Breast epithelium (tissue), 4 donors: Measurements from ENCODE around the gene SMARCA1. TPM values are rescaled to one million over a fixed set of nuclear protein-coding genes. Genes with fewer than 3 reads are reported as not detected.
"Not testable (repeated sequence)": the region's sequence is repeated elsewhere in the genome, so short reads cannot be mapped to it uniquely, and the experiment has no call there.

Experiments
- DNase-seq, 2 donors: peaks; one replicate each; pipeline ENCODE4 v3.0.0-alpha.2; 2019; ENCODE audit warnings: low spot score in 2 of 2
- H3K27ac ChIP-seq, 2 donors: fragments of 200-600 bp; sonication (generic) in 1 of 2; one replicate each; pipeline ENCODE4 v1.5.1; 2016 to 2019; ENCODE audit warnings: mild to moderate bottlenecking in 1 of 2
- H3K27me3 ChIP-seq, 2 donors: fragments of 200-600 bp; sonication (generic) in 1 of 2; one replicate each; pipeline versions ENCODE4 v1.5.1 to v1.6.0; 2017 to 2019; ENCODE audit warnings: control low read depth in 1 of 2, mild to moderate bottlenecking in 1 of 2
- H3K36me3 ChIP-seq: fragments of 200-600 bp; one replicate; pipeline ENCODE4 v1.5.1; 2019
- H3K4me1 ChIP-seq, 2 donors: fragments of 200-600 bp; sonication (generic); one replicate each; pipeline ENCODE4 v1.5.1; 2016 to 2019; ENCODE audit warnings: control low read depth in 1 of 2
- H3K4me3 ChIP-seq, 3 donors: fragments of 200-600 bp; sonication (generic); 1 replicate in 2 of 3; 2 replicates in 1 of 3; pipeline ENCODE4 v1.5.1; 2016 to 2019; ENCODE audit warnings: mild to moderate bottlenecking in 3 of 3, moderate library complexity in 2 of 3
- H3K9me3 ChIP-seq, 2 donors: fragments of 200-600 bp; sonication (generic) in 1 of 2; one replicate each; pipeline ENCODE4 v1.5.1; 2016 to 2019; ENCODE audit warnings: control low read depth in 1 of 2
- CTCF ChIP-seq, 3 donors: fragments of 450-650 bp; IDR thresholded peaks; one replicate each; pipeline ENCODE4 v1.5.1; 2016 to 2017; ENCODE audit warnings: antibody characterized with exemption in 3 of 3, mild to moderate bottlenecking in 3 of 3, moderate library complexity in 3 of 3
- POLR2A ChIP-seq: fragments of 450-650 bp; IDR thresholded peaks from one replicate; pipeline ENCODE4 v1.6.1; 2016; ENCODE audit warnings: antibody characterized with exemption, mild to moderate bottlenecking, moderate library complexity
- POLR2AphosphoS5 ChIP-seq, 3 donors: sonication (generic); formaldehyde crosslinking; IDR thresholded peaks; one replicate each; pipeline ENCODE4 v1.6.1; 2017; ENCODE audit warnings: antibody characterized with exemption in 3 of 3
- intact Hi-C: fragments of 100-400 bp; cut with DNase I; formaldehyde crosslinking; loops from one replicate; pipeline ENCODE4 v1.15.1; 2023; ENCODE audit warnings: low total_unique reads
- total RNA-seq, 3 donors: library from RNA; depleted of rRNA; stranded (reverse); fragments of >200 nt; gene quantifications; one replicate each; pipeline ENCODE4 v1.1.0, GENCODE V29; 2016

The SMARCA1 gene
- total RNA-seq, 3 donors from 2014 or later, result 29.5 to 34.4 (median 33.4) TPM

GRCh38 chrX:129565046-129565650 is 41.9 kb upstream of the SMARCA1 start:
- H3K36me3 ChIP-seq, result no peaks in the 10 kb centered on the region
- intact Hi-C loops, result no loop called here
- TF ChIP-seq CTCF (IDR thresholded peaks at IDR 0.05) (no peak), POLR2A (no peak), POLR2AphosphoS5 (IDR thresholded peaks at IDR 0.05) (no peak)

GRCh38 chrX:129564345-129564744 is 41.1 kb upstream of the SMARCA1 start:
- peaks cover 0 to 13% of the 10 kb centered on the region in 2 donors for H3K27me3 ChIP-seq
- intact Hi-C loops, H3K36me3 ChIP-seq, H3K27ac ChIP-seq, DNase-seq, H3K9me3 ChIP-seq, H3K4me1 ChIP-seq, H3K4me3 ChIP-seq: not testable (repeated sequence)

More at GRCh38 chrX:129565046-129565650, 41.9 kb upstream of the SMARCA1 start:
- Histone ChIP-seq H3K27me3 (peaks cover 0 to 16% of the 10 kb centered on the region in 2 donors), H3K4me1 (no peaks in the 10 kb centered on the region), H3K4me3 (no peak overlapping the region), H3K9me3 (no peaks in the 10 kb centered on the region), H3K27ac (no peak overlapping the region)
- no peak for DNase-seq

GRCh38 chrX:129561453-129561852 is 38.2 kb upstream of the SMARCA1 start:
- H3K27ac ChIP-seq, result no peak overlapping the region
- no peak overlapping the region for H3K4me3 ChIP-seq
- H3K36me3 ChIP-seq, result no peaks in the 10 kb centered on the region
- no peaks in the 10 kb centered on the region for H3K9me3 ChIP-seq
- no peak for DNase-seq
- peaks cover 0 to 17% of the 10 kb centered on the region in 2 donors for H3K27me3 ChIP-seq
- TF ChIP-seq CTCF (IDR thresholded peaks at IDR 0.05), result no peak
- no peak for TF ChIP-seq POLR2AphosphoS5 (IDR thresholded peaks at IDR 0.05)
- TF ChIP-seq POLR2A, result no peak
- no peaks in the 10 kb centered on the region for H3K4me1 ChIP-seq
- intact Hi-C loops, result no loop called here

GRCh38 chrX:129559783-129560182 is 36.5 kb upstream of the SMARCA1 start:
- Histone ChIP-seq H3K4me3 (no peak overlapping the region), H3K27ac (no peak overlapping the region), H3K4me1 (no peaks in the 10 kb centered on the region), H3K27me3 (peaks cover 0 to 25% of the 10 kb centered on the region in 2 donors), H3K36me3 (no peaks in the 10 kb centered on the region), H3K9me3 (no peaks in the 10 kb centered on the region)
- DNase-seq, result no peak
- no peak for TF ChIP-seq POLR2AphosphoS5 (IDR thresholded peaks at IDR 0.05)
- no peak for TF ChIP-seq CTCF (IDR thresholded peaks at IDR 0.05)
- no peak for TF ChIP-seq POLR2A
- intact Hi-C loops, result no loop called here

- H3K9me3 ChIP-seq, result no peaks in the 10 kb centered on the region
- no peak for DNase-seq
- H3K4me1 ChIP-seq, result no peaks in the 10 kb centered on the region
- no peaks in the 10 kb centered on the region for H3K36me3 ChIP-seq
- H3K4me3 ChIP-seq, result no peak overlapping the region
- peaks cover 0 to 38% of the 10 kb centered on the region in 2 donors for H3K27me3 ChIP-seq
- TF ChIP-seq POLR2A (no peak), POLR2AphosphoS5 (IDR thresholded peaks at IDR 0.05) (no peak), CTCF (IDR thresholded peaks at IDR 0.05) (no peak)
- intact Hi-C loops, result no loop called here
- no peak overlapping the region for H3K27ac ChIP-seq
These were observed 34.7 kb upstream of the SMARCA1 start for GRCh38 chrX:129557844-129558480.
